HG03095 (cell line): ENCODE results near the gene ZNF3.
"Not testable (repeated sequence)": the region's sequence is repeated elsewhere in the genome, so short reads cannot be mapped to it uniquely, and the experiment has no call there.

Source experiments
- ATAC-seq: cut with Tn5 transposase; IDR thresholded peaks from one replicate; pipeline ENCODE4 v1.9.1; 2021; ENCODE audit warnings: moderate library complexity; ENCODE audit not compliant: unreplicated experiment

Gene ZNF3

GRCh38 chr7:100081535-100082102 lies at the start of gene ZNF3:
Gene ZNF3 (minus strand): TSS chr7:100081723. CDS start chr7:100077357, 4,366 bp downstream.
- peak; percentile 74 for ATAC-seq

GRCh38 chr7:100130608-100131453 lies 49.3 kb upstream of the ZNF3 start:
- ATAC-seq, result no peak

GRCh38 chr7:100130220-100130607 lies 48.7 kb upstream of the ZNF3 start:
- ATAC-seq, result not testable (repeated sequence)

GRCh38 chr7:100128637-100128963 lies 47.1 kb upstream of the ZNF3 start:
- ATAC-seq, result no peak

- no peak for ATAC-seq
Observed at GRCh38 chr7:100127866-100128636, 46.5 kb upstream of the ZNF3 start.

GRCh38 chr7:100126931-100127865 lies 45.7 kb upstream of the ZNF3 start, which contains the start of gene MBLAC1:
Gene MBLAC1 (plus strand): TSS chr7:100126967. CDS start chr7:100127396, 429 bp downstream.
- ATAC-seq, result peak; percentile 57

- peak; percentile 13 for ATAC-seq
Observed at GRCh38 chr7:100126239-100126930, 44.9 kb upstream of the ZNF3 start.

- ATAC-seq, result no peak
Observed at GRCh38 chr7:100124301-100125230, 43.0 kb upstream of the ZNF3 start.

- no peak for ATAC-seq
Observed at GRCh38 chr7:100122568-100122967, 41.0 kb upstream of the ZNF3 start.

GRCh38 chr7:100122067-100122466 lies 40.5 kb upstream of the ZNF3 start:
- no peak for ATAC-seq

GRCh38 chr7:100120733-100121036 lies 39.2 kb upstream of the ZNF3 start:
- ATAC-seq, result no peak

- peak; percentile 26 for ATAC-seq
Observed at GRCh38 chr7:100119970-100120732, 38.6 kb upstream of the ZNF3 start.

- ATAC-seq, result peak; percentile 63
Observed at GRCh38 chr7:100119072-100119969, 37.8 kb upstream of the ZNF3 start, which contains the start of the genes CNPY4 and TAF6. Gene CNPY4 (plus strand): TSS chr7:100119634. CDS start chr7:100119745, 111 bp downstream. Gene TAF6 (minus strand): TSS chr7:100119358. CDS start chr7:100114209, 5,149 bp downstream.

GRCh38 chr7:100118388-100119071 lies 37.0 kb upstream of the ZNF3 start:
- ATAC-seq, result no peak

GRCh38 chr7:100115026-100115425 lies 33.5 kb upstream of the ZNF3 start:
- no peak for ATAC-seq

GRCh38 chr7:100111914-100112313 lies 30.4 kb upstream of the ZNF3 start:
- ATAC-seq, result no peak

GRCh38 chr7:100111156-100111555 lies 29.6 kb upstream of the ZNF3 start:
- no peak for ATAC-seq
